Myocyte (in vitro differentiated cells): ENCODE data around the gene KRTAP2-1. TPM values are rescaled to one million over a fixed set of nuclear protein-coding genes. Genes with fewer than 3 reads are reported as not detected.
"Not testable (repeated sequence)": the region's sequence is repeated elsewhere in the genome, so short reads cannot be mapped to it uniquely, and the experiment has no call there.

ENCODE experiments used
- DNase-seq: peaks from one replicate; pipeline ENCODE4 v3.0.0-alpha.2; 2012; ENCODE audit warnings: low read depth
- total RNA-seq: library from RNA; depleted of rRNA; stranded (reverse); fragments of >200 nt; gene quantifications from 2 replicates; pipeline ENCODE4 v1.2.3, GENCODE V29; 2014

KRTAP2-1 gene
- total RNA-seq, 1 donor from 2014 or later = not detected

DNA sequence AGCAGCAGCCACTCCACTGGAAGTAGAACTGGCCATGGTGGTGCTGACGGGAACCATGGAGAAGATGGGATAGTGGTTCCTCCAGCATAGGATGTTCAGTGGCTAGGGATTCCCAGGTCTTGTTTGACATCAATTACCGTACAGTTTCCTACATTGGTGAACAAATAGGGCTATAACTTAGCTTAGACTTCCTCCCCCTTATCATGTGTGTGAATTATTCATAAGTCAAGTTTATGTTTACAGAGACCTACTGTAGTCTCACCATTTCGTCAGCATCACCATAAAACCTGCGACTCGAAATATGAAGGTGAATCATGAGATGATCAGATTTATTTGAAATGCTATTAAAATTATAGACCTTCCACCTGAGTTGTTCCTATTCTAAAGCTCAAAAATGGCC, 11.6 kb upstream of the KRTAP2-1 start:
- no peak for DNase-seq

DNA sequence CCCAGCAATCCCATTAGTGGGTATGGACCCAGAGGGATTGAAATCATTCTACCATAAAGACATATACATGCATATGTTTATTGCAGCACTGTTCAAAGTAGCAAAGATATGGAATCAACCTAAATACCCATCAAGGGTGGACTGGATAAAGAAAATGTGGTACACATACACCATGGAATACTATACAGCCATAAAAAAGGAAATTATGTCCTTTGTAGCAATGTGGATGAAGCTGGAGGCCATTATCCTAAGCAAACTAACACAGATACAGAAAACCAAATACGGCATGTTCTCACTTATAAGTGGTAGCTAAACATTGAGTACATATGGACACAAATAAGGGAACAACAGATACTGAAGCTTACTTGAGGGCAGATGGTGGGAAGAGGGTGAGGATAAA, 10.4 kb upstream of the KRTAP2-1 start:
- no peak for DNase-seq

DNA sequence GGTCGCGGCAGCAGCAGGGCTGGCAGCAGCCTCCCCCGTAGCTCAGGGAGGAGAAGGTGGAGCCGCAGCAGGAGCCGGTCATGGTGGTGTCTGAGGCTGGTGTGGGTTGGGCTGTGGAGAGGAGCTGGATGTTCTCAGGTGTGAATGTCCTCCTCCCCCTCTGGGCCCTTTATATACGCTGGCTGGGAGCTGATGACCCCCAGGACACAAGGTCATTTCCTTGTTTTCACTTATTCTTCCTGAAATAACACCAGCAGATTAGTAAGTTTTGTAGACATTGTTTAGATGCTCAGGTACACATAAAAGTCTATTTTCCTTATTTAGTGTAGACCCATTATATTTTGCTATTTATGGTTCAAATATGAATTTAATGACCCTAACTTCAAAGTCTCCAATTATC, 8.0 kb upstream of the KRTAP2-1 start, which contains the start of gene KRTAP2-2:
KRTAP2-2 (minus strand) TSS at position 101 of the 400 bp plus-strand sequence; CDS start at position 82, 19 bp downstream.
- not testable (repeated sequence) for DNase-seq

DNA sequence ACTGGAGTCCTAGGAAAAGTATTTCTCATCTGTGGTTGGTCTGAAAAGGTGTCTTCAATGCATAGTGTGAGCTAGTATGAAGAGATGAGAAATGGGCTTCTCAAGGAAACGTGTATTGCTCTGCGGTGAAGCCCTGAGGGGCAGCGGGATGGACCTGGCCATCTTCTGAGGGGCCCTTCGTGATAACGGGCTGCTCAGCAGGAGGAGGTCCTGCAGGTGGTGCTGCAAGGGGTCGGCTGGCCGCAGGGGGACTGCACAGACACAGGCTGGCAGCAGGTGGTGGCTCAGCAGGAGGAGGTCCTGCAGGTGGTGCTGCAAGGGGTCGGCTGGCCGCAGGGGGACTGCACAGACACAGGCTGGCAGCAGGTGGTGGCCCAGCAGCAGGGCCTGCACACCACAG, 7.4 kb upstream of the KRTAP2-1 start:
- not testable (repeated sequence) for DNase-seq

GRCh38 chr17:41054025-41054424, 6.9 kb upstream of the KRTAP2-1 start:
- DNase-seq = no peak

DNA sequence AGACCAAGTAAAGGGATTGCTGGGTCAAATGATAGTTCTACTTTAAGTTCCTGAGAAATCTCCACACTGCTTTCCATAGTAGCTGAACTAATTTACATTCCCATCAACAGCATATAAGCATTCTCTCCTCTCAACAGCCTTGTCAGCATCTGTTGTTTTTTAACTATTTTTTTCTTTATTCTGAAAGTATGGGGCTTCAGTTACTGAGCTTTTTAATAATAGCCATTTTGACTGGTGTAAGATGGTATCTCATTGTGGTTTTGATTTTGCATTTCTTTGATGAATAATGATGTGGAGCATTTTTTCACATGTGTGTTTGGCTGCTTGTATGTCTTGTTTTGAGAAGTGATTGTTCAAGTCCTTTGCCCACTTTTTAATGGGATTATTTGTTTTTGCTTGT, 5.5 kb upstream of the KRTAP2-1 start:
- DNase-seq = peak; percentile 33

- peak; percentile 85 for DNase-seq
These were observed 2.0 kb upstream of the KRTAP2-1 start for GRCh38 chr17:41049110-41049509.

- DNase-seq = no peak
These were observed 1.3 kb upstream of the KRTAP2-1 start for GRCh38 chr17:41048441-41048840.

- DNase-seq = no peak
These were observed 4.2 kb downstream of the KRTAP2-1 start for GRCh38 chr17:41042953-41043352.

GRCh38 chr17:41040783-41041571, 6.1 kb downstream of the KRTAP2-1 start, which contains the start of gene KRTAP1-1:
TSS of gene KRTAP1-1 (minus strand) at chr17:41041450. CDS start at chr17:41041397, 53 bp downstream.
- peak; percentile 84 for DNase-seq

GRCh38 chr17:41037853-41038350, 9.2 kb downstream of the KRTAP2-1 start:
- DNase-seq = no peak

DNA sequence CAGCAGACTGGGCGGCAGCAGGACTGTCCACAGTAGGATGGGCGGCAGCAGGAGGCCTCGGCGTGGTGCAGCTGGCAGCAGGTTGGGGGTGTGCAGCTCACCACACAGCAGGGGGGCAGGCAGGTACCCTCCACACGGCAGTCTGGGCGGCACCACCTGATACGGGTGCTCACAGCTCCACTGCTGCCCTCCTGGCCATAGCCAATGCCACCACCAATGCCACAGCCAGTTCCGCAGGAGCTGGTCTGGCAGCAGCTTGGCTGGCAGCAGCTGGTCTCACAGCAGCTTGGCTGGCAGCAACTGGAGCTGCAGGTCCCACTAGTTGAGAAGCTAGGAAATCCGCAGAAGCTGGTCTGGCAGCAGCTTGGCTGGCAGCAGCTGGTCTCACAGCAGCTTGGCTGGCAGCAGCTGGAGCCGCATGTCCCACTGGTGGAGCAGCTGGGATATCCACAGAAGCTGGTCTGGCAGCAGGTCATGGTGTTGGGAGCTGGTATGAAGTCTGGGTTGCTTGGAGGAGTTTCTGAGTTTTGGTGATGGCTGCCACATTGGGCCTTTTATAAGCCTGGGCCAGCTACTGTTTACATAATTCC, 12.7 kb downstream of the KRTAP2-1 start, which contains the start of gene KRTAP1-3:
KRTAP1-3 (minus strand) TSS at position 529 of the 590 bp plus-strand sequence; CDS start at position 476, 53 bp downstream.
- peak; percentile 72 for DNase-seq

DNA sequence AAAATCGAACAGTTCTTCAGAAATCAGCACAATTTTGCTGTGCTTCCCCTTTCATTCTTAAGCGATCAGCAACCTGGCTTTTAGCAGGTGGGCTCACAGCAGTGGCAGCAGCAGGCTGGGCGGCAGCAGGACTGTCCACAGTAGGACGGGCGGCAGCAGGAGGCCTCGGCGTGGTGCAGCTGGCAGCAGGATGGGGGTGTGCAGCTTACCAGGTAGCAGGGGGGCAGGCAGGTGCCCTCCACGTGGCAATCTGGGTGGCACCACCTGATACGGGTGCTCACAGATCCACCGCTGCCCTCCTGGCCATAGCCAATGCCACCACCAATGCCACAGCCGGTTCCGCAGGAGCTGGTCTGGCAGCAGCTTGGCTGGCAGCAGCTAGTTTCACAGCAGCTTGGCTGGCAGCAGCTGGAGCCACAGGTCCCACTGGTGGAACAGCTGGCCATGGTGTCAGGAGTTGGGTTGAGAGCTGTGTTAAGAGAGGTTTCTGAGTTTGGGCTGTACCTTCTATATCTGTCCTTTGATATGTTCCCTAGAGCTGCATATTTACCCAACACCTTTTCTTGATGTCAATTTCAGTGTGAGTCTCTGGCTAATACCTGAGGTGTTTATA, 17.4 kb downstream of the KRTAP2-1 start, which contains the start of gene KRTAP1-4:
KRTAP1-4 (minus strand) TSS at position 563 of the 613 bp plus-strand sequence; CDS start at position 446, 117 bp downstream.
- DNase-seq = no peak

DNA sequence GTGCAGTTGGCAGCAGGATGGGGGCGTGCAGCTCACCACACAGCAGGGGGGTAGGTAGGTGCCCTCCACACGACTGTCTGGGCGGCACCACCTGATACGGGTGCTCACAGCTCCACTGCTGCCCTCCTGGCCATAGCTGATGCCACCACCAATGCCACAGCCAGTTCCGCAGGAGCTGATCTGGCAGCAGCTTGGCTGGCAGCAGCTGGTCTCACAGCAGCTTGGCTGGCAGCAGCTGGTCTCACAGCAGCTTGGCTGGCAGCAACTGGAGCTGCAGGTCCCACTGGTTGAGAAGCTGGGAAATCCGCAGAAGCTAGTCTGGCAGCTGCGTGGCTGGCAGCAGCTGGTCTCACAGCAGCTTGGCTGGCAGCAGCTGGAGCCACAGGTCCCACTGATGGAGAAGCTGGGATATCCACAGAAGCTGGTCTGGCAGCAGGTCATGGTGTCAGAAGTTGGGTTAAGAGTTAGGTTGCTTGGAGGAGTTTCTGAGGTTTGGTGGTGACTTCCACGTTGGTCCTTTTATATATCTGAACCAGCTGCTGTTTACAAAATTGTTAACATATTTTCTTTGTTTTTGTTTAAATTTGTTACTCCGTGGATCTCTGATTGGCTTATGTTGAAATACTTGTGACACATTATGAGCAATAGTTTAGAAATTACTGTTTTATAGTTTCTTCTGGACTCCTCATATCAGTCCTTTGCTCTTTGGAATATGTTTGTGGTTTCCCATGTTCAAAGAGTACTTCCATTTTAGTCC, 20.2 kb downstream of the KRTAP2-1 start, which contains the start of gene KRTAP1-5:
KRTAP1-5 (minus strand) TSS at position 494 of the 757 bp plus-strand sequence; CDS start at position 441, 53 bp downstream.
- peak; percentile 90 for DNase-seq

DNA sequence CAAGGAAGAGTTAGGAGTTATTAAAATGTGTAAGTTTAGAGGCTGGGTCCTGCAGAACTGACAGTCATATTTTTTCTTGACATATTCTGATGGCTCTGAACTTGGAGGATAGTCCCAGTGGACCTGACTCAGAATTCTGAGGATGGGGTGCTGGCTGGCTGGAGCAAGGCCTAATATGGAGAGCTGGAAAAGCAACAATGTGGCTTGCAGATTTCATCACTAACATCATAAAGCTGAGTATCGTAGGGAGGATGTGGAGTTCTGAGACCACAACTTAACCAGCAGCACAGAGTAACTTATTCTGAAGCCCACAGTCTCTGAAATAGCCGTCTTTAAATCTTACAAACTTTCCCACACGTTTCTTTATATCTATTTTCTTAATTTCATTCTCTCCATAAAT, 22.4 kb downstream of the KRTAP2-1 start:
- no peak for DNase-seq

DNA sequence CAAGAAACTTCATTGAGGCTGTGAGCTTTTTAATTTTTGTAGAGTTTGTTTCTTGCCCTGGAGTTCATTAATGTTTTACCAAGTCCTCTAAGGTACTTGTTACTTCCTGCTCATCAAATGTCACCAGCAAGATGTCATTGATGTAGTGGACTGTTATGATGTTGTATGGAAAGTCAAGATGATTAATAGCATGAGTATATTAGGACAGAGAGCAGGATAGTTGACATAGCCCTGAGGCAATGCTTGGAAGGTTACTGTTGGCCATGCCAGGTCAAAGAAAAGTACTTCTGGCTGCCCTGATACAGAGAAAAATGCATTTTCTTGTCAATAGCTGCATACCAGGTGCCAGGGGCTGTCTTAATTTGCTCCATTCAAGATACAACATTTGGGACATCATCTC, 26.8 kb downstream of the KRTAP2-1 start:
- no peak for DNase-seq

- DNase-seq = no peak
These were observed 27.7 kb downstream of the KRTAP2-1 start for GRCh38 chr17:41019415-41019814.

GRCh38 chr17:41018541-41018940, 28.6 kb downstream of the KRTAP2-1 start:
- DNase-seq = no peak

GRCh38 chr17:41016578-41017215, 30.4 kb downstream of the KRTAP2-1 start:
- DNase-seq = no peak

DNA sequence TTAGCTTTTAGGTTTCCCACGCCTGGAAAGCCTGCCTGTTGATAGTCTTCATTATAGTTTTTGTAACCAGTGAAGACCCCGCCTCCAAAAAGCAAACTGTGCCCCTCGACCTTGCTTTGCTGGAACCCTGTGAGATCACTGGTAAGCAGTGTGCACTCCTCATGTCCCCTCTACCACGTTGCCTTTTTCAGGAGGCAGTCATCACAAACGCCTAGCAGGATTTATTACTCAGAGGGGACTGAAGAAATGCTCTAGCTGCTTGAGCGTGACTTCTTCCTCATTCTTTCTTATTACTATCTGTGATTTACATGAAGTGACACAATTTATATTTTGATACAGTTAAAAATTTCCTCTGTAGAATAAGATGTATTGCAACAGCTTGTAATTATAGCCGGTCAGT, 31.7 kb downstream of the KRTAP2-1 start:
- no peak for DNase-seq
